Putamen (tissue), 1 donor: Measurements from ENCODE around the gene MRPL38.
"Not testable (repeated sequence)": the region's sequence is repeated elsewhere in the genome, so short reads cannot be mapped to it uniquely, and the experiment has no call there.

ENCODE experiments used
- DNase-seq: peaks from one replicate; pipeline ENCODE4 v3.0.0-alpha.2; 2016; ENCODE audit warnings: low spot score

The MRPL38 gene

GRCh38 chr17:75876190-75876937 lies 28.3 kb downstream of the MRPL38 start:
- DNase-seq, result no peak

- DNase-seq, result no peak
Observed at GRCh38 chr17:75875940-75876189, 28.8 kb downstream of the MRPL38 start.

GRCh38 chr17:75875182-75875939 lies 29.3 kb downstream of the MRPL38 start:
- no peak for DNase-seq

- no peak for DNase-seq
Observed at GRCh38 chr17:75874323-75875181, 30.1 kb downstream of the MRPL38 start.

GRCh38 chr17:75873587-75874322 lies 30.9 kb downstream of the MRPL38 start:
- DNase-seq, result no peak

- DNase-seq, result peak; percentile 47
Observed at GRCh38 chr17:75872434-75873351, 32.0 kb downstream of the MRPL38 start.

GRCh38 chr17:75870228-75870627 lies 34.5 kb downstream of the MRPL38 start:
- not testable (repeated sequence) for DNase-seq

- peak; percentile 83 for DNase-seq
Observed at GRCh38 chr17:75869282-75870141, 35.2 kb downstream of the MRPL38 start.

GRCh38 chr17:75868730-75869281 lies 35.9 kb downstream of the MRPL38 start:
- not testable (repeated sequence) for DNase-seq

GRCh38 chr17:75865404-75866188 lies 39.1 kb downstream of the MRPL38 start:
- not testable (repeated sequence) for DNase-seq

- DNase-seq, result not testable (repeated sequence)
Observed at GRCh38 chr17:75864887-75865286, 39.8 kb downstream of the MRPL38 start.

- DNase-seq, result no peak
Observed at GRCh38 chr17:75864448-75864871, 40.2 kb downstream of the MRPL38 start.

- no peak for DNase-seq
Observed at GRCh38 chr17:75861927-75862317, 42.8 kb downstream of the MRPL38 start.

- not testable (repeated sequence) for DNase-seq
Observed at GRCh38 chr17:75859358-75859757, 45.3 kb downstream of the MRPL38 start.

GRCh38 chr17:75856062-75856756 lies 48.5 kb downstream of the MRPL38 start:
- peak; percentile 58 for DNase-seq

GRCh38 chr17:75855310-75856061 lies 49.2 kb downstream of the MRPL38 start, which contains the start of gene WBP2:
TSS of gene WBP2 (minus strand) at chr17:75855335. CDS start at chr17:75855297, 38 bp downstream.
- peak; percentile 100 for DNase-seq

- DNase-seq, result no peak
Observed at GRCh38 chr17:75854881-75855309, 49.8 kb downstream of the MRPL38 start.
